Hepatic stellate cell (primary cell): Measurements from ENCODE around the gene CCNYL1.

Experiments used
- DNase-seq: peaks from one replicate; pipeline ENCODE4 v3.0.0; 2011; ENCODE audit warnings: low spot score

The CCNYL1 gene

DNA sequence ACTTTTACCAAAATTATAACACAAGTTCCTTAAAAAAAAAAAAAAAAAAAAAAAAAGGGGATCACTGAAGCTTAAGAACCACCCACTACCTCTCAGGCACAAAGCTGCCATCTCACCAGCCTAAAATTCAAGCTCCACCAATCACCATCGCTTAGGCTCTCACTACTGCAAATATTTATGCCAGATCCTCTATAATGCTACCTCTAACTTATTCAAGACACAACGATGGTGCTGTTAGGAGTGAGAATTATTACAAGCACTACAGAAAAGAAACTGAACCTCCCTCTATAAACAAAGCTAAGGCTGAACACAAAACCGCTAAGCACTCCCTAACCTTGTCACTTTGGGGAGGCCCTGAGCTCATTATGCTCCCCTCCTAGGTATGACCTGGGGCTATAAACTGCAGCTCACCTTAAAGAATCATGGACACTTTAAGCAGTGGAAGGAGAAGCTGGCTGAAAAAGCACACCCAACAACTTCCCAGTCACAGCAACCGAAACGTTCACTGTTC, 54.7 kb downstream of the CCNYL1 start:
- no peak for DNase-seq

DNA sequence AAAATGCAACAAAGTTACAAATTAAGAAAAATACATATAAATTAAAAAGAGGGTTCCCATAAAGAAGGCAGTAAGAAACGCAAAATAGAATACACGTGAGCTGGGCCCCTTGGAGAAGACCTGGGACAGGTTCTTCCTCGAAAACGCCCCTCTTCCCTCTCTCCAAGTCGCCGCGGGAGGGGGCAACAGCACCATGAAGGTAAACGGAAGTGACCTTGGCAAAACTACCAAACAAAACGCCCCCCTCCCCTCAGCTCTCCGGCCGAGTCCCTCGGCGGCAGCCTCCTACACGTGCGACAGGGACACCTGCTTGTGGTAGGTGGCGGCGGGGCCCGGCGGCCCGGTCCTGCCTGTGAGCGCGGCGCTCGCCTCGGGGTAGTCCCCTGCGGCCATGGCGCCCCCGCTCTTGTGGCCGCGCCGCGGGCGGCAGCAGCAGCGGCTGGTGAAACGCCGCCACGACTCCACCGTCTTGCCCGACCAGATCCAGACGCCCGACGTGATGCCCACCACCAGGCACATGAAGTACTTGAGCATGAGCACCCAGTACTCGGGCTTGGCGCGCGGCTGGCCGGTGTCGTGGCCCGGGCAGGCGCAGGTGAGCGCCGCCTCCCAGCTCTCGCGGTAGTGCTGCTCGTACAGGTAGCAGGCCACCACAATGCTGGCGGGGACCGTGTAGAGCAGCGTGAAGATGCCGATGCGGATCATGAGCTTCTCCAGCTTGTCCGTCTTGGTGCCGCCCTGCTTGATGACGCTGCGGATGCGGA, 55.4 kb downstream of the CCNYL1 start:
- no peak for DNase-seq

DNA sequence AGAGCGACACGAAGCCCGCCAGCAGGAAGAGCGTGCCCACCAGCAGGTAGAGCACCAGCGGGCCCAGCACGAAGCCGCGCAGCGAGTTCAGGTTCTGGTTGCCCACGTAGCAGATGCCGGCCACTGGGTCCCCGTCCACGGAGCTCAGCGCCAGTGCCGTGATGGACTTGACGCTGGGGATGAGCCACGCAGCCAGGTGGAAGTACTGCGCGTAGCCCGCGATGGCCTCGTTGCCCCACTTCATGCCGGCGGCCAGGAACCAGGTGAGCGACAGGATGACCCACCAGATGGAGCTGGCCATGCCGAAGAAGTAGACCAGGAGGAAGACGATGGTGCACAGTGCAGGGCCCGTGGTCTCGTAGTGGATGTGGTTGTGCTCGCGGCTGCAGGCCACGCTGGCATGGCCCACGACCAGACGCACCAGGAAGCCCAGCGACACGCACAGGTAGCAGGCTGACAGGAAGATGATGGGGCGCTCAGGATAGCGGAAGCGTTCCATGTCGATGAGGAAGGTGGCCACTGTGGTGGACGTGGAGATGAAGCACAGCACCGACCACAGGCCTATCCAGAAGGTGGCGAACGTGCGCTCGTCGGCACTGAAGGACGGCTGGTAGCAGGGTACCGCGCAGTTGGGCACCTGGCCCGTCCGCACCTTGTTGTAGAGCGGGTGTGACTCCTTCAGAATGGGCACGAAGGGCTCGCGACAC, 56.2 kb downstream of the CCNYL1 start:
- DNase-seq = no peak

DNA sequence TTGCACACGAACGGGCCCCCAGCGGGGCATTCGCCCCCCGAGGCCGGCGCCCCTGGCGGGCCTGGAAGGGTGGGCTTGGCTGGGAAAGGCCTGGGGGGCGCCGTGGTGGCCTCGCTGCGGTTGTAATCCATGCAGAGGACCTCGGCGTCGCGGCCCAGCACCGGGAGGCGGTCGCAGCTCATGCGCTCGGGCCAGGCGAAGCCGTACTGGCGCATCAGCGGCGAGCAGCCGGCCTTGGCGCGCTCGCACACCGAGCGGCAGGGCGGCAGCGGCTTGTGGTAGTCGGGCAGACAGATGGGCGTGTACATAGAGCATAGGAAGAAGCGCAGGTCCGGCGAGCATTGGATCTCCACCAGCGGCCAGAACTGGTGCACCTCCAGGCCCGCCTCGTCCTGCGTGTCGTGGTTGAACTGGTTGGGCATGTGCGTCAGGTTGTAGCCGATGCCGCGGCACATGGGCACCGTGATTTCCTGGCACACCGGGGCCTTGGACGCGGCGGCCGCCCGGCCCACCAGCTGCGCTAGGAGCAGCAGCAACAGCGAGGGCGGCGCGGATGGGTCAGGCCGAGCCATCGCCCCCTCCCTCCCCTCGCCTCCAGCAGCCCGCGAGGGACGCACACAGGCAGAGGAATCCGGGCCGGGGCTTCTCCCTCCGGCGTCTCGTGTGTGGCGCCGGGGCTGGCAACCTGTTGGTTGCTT, 56.9 kb downstream of the CCNYL1 start:
- peak; percentile 35 for DNase-seq

DNA sequence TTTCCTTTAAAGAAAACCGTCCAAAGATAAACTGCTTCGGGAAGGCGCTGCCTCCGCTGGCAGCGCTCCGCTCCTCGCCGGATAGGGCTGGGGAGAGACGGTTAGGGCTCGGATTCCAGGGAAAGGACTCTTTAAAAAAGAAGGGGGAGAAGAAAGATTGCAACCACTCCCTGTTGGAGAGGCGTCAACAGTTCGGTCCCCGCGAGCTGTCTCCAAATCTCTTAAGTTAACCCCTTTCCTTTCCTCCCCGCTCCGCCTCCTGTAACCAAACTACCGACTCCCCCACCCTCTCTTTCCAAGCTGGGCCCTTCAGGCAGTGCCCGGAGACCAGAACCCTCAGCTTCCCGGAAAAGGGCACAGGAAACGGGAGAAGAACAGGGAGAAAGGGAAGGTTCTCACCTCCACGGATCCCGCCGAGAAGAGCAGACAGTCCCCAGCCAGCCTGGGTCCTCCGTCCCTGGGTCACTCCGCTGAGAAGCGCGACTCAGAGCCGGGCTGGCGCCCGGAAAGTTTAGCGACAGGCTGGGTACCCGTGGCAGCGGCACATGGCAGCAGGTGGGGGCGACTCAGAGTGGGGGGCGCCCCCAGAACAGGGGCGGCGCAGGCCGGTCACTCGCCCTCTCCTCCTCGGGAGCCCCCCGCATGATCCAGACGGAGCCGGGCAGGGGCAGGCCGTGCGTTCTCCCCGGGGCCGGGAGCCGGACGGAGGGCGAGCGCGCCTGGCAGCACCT, 57.6 kb downstream of the CCNYL1 start:
- DNase-seq = peak; percentile 41

DNA sequence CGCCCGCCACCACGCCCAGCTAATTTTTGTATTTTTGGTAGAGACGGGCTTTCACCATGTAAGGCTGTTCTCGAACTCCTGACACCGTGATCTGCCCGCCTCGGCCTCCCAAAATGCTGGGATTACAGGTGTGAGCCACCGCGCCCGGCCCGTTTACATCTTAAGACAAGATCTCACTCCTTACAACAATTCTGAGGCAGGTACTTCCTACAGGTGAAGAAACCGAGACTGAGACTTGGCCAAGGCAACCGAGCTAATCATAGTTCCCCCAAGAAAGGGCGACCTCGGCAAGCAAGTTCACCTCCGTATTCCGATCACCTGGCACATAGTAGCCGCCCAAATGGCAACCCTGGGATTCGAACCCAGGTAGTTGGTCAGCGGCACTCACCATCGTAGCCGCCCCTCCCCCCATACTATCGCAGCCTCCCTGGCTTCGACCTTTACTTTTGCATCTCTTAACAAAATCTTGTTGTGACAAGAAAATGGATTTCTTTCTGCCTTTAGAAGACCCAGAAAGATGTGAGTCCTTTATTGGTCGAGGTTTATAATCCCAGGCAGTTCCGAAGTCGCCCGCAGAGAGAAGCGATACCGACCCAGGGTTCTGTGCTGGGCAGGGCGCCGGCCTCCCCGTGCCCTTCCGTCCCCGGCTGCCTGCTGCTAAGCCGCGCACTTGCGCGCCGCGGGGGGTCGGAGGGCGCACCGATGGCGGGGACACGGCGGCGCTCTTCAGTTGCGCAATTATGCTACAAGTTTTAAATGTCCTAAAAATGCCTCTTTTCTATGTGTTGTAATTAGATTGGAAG, 59.4 kb downstream of the CCNYL1 start:
- no peak for DNase-seq

DNA sequence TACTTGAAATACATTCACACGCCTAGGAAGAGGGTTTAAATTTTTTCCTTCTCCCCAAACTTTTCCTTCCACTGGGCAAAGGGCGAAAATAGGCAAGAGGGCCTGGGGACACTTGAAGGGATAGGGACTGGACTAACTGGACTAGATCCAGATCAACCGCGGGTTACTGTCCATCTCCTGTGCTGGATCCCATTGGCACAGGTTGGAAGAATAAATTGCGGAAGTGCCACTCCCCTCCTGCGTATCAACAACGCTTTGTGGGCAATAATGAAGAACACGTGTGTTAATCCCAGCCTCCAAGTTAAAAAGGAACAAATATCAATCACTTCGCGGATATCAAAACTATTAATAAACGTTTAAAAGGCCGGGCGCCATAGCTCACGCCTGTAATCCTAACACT, 60.0 kb downstream of the CCNYL1 start:
- DNase-seq = no peak

DNA sequence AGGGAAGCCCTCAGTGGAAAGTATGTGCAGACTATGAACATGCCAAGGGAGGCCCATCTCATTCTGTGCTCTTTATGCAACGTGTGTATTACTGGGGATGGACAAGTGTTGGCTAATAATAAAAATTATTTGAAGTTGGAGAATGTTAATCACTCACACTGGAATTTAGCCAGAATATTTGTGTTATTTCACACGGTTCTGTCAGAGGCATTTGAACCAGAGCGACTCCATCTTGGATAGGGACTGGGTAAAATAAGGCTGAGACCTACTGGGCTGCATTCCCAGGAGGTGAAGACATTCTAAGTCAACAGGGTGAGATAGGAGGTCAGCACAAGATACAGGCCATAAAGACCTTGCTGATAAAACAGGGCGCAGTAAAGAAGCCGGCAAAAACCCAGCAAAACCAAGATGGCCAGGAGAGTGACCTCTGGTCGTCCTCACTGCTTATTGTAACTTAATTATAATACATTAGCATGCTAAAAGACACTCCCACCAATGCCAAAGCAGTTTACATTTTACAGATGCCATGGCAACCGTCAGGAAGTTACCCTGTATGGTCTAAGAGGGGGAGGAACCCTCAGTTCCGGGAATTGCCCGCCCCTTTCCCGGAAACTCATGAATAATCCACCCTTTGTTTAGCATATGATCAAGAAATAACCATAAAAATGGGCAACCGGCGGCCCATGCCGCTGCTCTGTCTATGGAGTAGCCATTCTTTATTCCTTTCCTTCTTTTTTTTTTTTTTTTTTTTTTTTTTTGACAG, 60.8 kb downstream of the CCNYL1 start:
- no peak for DNase-seq

DNA sequence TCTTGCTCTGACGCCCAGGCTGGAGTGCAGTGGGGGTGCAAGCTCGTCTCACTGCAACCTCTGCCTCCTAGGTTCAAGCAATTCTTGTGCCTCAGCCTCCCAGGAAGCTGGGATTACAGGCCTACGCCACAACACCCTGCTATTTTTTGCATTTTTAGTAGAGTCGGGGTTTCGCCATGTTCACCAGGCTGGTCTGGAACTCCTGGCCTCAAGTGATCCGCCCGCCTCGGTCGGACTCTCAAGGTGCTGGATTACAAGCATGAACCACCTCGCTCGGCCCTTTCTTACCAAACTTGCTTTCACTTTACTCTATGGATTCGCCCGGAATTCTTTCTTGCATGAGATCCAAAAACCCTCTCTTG, 61.4 kb downstream of the CCNYL1 start:
- no peak for DNase-seq

DNA sequence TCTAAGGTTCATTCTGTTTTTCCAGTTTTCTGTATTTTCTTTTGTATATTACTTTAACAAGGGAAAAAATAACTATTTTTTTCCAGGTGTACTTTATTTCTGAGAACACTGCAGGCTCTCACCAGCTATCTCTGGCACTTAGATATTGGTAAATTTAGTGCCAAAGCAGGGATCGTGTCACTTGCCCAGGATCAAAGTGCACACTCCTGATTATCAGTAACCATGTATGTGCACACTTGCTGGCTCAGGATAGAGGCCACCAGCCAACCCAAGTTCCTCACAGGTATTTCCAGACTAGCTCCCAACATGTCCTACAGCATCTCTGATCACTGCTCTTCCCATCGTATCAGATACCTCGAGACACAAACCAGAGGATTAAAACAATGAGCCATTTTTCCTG, 64.0 kb downstream of the CCNYL1 start:
- DNase-seq = no peak

DNA sequence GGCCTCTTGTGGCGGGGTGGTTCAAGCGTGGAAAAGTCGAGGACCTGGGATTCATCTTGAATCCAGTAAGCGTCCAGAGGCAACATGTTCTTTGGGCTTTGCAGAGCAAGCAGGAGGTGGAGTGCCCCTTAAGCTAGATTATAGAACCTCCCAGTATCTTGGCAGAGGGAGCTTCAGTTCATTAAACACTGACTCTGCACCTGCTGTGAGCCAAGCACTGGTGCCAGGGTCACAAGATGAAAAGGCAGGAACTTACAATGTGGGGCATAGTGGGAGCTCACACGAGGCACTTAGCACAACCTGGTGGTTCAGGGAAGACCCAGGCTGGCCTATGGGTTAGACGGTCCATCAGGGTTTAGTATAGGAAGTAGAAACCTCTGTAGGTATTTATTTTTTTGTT, 65.7 kb downstream of the CCNYL1 start:
- no peak for DNase-seq

DNA sequence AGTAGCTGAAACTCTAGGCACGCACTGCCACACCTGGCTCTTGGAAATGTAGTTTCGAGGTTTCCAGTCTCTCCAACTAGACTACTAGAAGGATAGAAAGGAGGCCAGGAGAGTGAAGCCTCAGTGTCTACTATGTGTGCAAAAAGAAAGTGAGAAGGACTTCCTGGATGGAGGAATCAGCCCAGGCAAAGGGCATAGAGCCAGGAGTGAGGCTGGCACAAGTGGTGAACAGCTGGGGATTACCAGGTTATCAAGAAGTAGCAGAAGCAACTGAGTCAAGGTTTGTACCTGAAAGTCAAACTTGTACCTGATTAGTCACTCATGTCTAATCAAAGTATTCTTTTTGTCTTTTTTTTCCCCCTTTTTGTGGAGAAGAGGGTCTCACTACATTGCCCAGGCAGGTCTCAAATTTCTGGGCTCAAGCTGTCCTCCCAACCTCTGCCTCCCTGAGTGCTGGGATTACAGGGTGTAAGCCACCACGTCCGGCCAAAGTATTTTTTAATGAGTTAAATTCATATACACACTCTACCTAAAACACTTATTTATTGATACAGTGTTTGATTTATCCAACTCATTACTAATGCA, 67.0 kb downstream of the CCNYL1 start:
- no peak for DNase-seq

DNA sequence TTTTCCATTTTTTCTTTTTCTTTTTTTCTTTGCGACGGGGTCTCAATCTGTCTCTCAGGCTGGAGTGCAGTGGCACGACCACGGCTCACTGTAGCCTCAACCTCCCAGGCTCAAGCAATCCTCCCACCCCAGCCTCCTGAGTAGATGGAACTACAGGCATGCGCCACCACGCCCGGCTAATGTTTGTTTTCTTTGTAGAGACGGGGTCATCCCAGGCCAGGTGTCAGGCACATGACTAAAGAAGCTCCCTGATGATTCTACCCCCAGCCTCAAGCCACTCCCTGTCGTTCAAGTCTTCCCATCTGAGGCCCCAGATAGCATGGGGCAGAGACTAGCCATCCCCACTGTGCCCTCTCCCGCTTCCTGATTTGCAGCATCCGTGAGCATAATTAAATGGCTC, 68.1 kb downstream of the CCNYL1 start:
- no peak for DNase-seq

DNA sequence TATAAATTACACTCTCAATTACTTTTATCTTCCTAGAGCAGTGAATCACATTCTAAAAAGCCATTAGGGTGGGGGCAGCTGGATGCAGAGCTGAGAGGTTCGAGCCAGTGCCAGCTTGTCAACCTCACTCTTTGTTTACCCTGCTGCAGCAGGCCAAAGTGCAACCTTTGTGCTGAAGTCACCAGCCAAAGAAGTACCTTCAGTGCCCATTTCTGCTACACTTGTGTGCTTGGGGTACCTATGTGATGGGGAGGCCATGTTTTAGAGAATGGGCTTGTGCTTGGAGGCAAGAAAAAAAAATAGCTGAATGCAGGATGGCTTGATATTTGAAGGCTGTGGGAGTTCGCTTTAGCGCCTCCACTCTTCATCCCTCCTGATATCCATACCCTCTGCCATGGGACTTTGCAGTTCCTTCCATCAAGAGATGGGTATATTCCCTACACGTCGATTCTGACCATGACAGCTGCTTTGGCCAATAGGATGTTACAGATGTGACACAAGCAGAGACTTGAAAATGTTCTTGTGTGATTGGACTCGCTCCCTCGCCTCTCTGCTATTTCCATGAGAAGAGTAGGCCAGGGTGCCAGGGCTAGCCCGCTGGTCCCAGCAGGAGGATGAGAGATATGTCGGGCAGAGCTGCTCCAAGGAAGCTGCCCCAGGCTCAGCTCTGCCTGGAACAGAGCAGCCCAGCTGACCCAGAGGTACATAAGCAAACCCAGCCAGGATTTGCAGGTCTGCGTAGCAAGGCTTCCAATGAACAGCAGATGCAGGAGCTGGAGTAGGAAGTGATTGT, 71.0 kb downstream of the CCNYL1 start:
- DNase-seq = no peak

DNA sequence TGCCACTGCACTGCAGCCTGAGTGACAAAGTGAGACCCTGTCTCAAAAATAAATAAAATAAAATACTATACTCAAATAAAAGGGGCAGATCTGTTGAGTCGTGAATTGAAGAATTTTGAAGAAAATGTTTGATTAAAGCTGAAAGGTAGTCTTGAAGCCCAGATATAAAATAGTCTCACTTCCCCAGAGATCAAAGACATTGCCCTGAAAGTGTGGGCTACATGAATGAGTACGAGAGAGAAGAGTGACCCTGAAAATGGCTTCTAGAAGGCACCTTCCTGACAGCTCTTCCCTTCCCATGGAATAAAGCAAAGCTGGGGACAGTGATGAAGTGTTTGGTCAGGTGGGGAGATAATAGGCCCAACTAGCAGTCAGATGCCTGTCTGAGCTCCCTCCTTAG, 72.1 kb downstream of the CCNYL1 start:
- no peak for DNase-seq

DNA sequence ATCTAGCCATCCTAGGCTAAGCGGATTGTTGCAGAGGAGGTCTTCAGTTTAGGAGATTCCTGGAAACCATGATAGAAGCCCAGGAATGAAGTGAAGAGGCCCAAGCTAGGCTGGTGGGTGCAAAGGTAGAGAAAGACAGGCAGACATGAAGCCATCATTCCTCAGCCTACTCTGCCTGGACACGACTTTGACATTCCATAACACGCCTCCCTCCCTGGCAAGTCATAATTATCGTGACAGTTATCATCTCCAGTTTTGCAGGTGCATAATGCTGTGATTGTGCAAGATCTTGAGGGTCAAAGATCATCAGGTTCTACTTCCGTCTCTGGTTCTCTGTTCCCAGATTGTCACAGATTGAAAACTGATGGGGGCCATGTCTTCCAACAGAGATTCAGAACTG, 73.5 kb downstream of the CCNYL1 start:
- DNase-seq = no peak

DNA sequence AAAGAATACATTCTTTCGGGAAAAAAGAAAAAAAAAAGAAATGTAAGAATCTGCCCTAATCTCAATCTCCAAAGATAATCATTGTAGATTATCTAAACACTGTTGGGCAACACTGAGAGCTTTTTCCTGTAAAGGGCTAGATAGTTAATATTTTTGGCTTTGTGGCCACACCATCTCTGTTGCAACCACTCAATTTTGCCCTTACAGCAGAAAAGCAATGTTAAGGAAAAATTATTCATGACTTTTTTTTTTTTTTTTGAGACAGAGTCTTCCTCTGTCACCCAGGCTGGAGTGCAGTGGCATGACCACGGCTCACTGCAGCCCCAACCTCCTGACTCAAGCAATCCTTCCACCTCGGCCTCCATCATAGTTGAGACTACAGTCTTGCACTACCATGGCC, 75.6 kb downstream of the CCNYL1 start:
- no peak for DNase-seq

DNA sequence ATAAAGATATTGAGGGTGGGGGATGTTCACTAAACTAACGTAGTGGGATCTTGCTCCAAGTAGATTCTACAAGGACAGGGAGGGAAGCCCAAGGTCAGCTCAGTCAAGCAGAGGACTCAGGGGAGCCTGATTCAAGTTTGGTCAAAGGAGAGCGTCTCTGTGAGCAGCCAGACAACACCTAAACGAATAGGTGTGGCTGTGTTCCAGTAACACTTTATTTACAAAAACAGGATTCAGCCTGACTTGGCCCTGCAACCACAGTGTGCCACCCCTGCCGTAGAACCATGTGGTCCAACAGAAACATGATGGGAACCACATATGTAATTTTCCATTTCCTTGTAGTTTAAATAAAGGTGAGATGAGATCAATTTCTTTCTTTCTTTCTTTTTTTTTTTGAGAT, 76.4 kb downstream of the CCNYL1 start:
- no peak for DNase-seq

DNA sequence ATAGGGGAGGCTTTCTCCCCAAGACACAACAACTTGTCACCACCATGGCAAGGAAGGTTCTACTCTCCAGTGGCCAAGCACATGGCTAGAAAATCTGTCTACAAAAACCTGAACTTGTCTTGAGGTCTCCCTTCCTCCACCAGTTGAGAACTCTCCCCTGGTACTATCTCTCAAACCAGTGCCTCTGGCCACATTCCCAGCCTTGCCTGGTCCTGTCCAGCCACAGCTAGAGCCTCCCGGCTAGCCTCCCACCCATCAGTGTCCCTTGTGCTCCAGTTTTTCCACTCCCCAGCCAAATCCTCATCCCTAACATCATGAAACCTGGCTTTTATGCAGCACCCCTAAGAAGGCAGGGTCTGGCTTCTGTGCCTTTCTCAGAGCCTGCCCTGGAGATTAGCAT, 79.5 kb downstream of the CCNYL1 start:
- DNase-seq = no peak
